Cardiac muscle cell (in vitro differentiated cells and primary cell): ENCODE results near the gene DPPA5. TPM values are rescaled to one million over a fixed set of nuclear protein-coding genes. Genes with fewer than 3 reads are reported as not detected.
"Not testable (repeated sequence)": the region's sequence is repeated elsewhere in the genome, so short reads cannot be mapped to it uniquely, and the experiment has no call there.

Experiments
- DNase-seq, 2 donors: peaks; one replicate each; pipeline versions ENCODE4 v3.0.0 to v3.0.0-alpha.2; 2010 to 2017; ENCODE audit warnings: low read depth in 1 of 2, low spot score in 1 of 2
- H3K27ac ChIP-seq: fragments of 200-600 bp; sonication (generic); 2 replicates; pipeline ENCODE4 v1.5.1; 2016
- H3K27me3 ChIP-seq: fragments of 200-600 bp; sonication (generic); 2 replicates; pipeline ENCODE4 v1.6.0; 2016; ENCODE audit warnings: control low read depth
- H3K36me3 ChIP-seq: fragments of 200-600 bp; sonication (generic); 2 replicates; pipeline ENCODE4 v1.5.1; 2016; ENCODE audit warnings: control low read depth
- H3K4me1 ChIP-seq: fragments of 200-600 bp; sonication (generic); 2 replicates; pipeline ENCODE4 v1.8.1; 2017; ENCODE audit warnings: low read depth, mild to moderate bottlenecking, mixed run types
- H3K4me3 ChIP-seq: fragments of 200-600 bp; sonication (generic); 2 replicates; pipeline ENCODE4 v1.5.1; 2016; ENCODE audit warnings: mild to moderate bottlenecking
- H3K9me3 ChIP-seq: fragments of 200-600 bp; sonication (generic); 2 replicates; pipeline ENCODE4 v1.5.1; 2017; ENCODE audit warnings: low read depth, mild to moderate bottlenecking, control low read depth
- CTCF ChIP-seq: IDR thresholded peaks from 2 replicates; pipeline ENCODE4 v1.5.1; 2012; ENCODE audit warnings: low read depth, mild to moderate bottlenecking, low read length
- polyA plus RNA-seq: library from polyadenylated mRNA; unstranded; fragments of >200 nt; fragmentation: Nextera tagmentation; extraction: Ambion mirVana; gene quantifications from 2 replicates; pipeline ENCODE4 v1.2.1, GENCODE V29; 2016
- total RNA-seq: library from RNA; depleted of rRNA; stranded (reverse); fragments of >200 nt; gene quantifications from 2 replicates; pipeline ENCODE4 v1.2.3, GENCODE V29; 2016

Gene DPPA5
- total and polyA plus RNA-seq, 2 experiments from 2014 or later, result not detected

GRCh38 chr6:73391675-73392074, 37.6 kb upstream of the DPPA5 start:
- H3K27ac ChIP-seq, result no peak overlapping the region
- DNase-seq, result no peak
- H3K36me3 ChIP-seq, result no peaks in the 10 kb centered on the region
- no peak for TF ChIP-seq CTCF
- no peaks in the 10 kb centered on the region for H3K4me1 ChIP-seq
- no peaks in the 10 kb centered on the region for H3K9me3 ChIP-seq
- H3K27me3 ChIP-seq, result no peaks in the 10 kb centered on the region
- no peak overlapping the region for H3K4me3 ChIP-seq

GRCh38 chr6:73389854-73390253, 35.8 kb upstream of the DPPA5 start:
- H3K9me3 ChIP-seq, result no peaks in the 10 kb centered on the region
- no peak overlapping the region for H3K4me3 ChIP-seq
- H3K4me1 ChIP-seq, result no peaks in the 10 kb centered on the region
- no peaks in the 10 kb centered on the region for H3K27me3 ChIP-seq
- no peak for DNase-seq
- H3K36me3 ChIP-seq, result no peaks in the 10 kb centered on the region
- no peak overlapping the region for H3K27ac ChIP-seq
- no peak for TF ChIP-seq CTCF

- Histone ChIP-seq H3K36me3 (no peaks in the 10 kb centered on the region), H3K27me3 (no peaks in the 10 kb centered on the region), H3K9me3 (no peaks in the 10 kb centered on the region), H3K4me3 (peak overlapping the region; percentile 44), H3K27ac (no peak overlapping the region), H3K4me1 (no peaks in the 10 kb centered on the region)
- peak; percentile 65 to 72 for DNase-seq
- TF ChIP-seq CTCF, result peak; percentile 83
Measured at GRCh38 chr6:73388800-73389512, 34.9 kb upstream of the DPPA5 start.

GRCh38 chr6:73388433-73388799, 34.3 kb upstream of the DPPA5 start:
- no peaks in the 10 kb centered on the region for H3K4me1 ChIP-seq
- no peak overlapping the region for H3K27ac ChIP-seq
- no peaks in the 10 kb centered on the region for H3K36me3 ChIP-seq
- no peaks in the 10 kb centered on the region for H3K9me3 ChIP-seq
- no peak for TF ChIP-seq CTCF
- DNase-seq, result no peak
- H3K27me3 ChIP-seq, result no peaks in the 10 kb centered on the region
- peak overlapping the region; percentile 44 for H3K4me3 ChIP-seq

- DNase-seq, result no peak
- no peaks in the 10 kb centered on the region for H3K27me3 ChIP-seq
- H3K36me3 ChIP-seq, result no peaks in the 10 kb centered on the region
- H3K4me3 ChIP-seq, result no peak overlapping the region
- H3K4me1 ChIP-seq, result no peaks in the 10 kb centered on the region
- no peak overlapping the region for H3K27ac ChIP-seq
- TF ChIP-seq CTCF, result no peak
- no peaks in the 10 kb centered on the region for H3K9me3 ChIP-seq
Measured at GRCh38 chr6:73382462-73383113, 28.5 kb upstream of the DPPA5 start.

- not testable (repeated sequence) for H3K9me3 ChIP-seq, H3K27me3 ChIP-seq, DNase-seq, H3K4me3 ChIP-seq, H3K27ac ChIP-seq, H3K4me1 ChIP-seq, H3K36me3 ChIP-seq
Measured at GRCh38 chr6:73381531-73381930, 27.5 kb upstream of the DPPA5 start.
